Measurements from ENCODE around the gene AKT3. TPM values are rescaled to one million over a fixed set of nuclear protein-coding genes. Genes with fewer than 3 reads are reported as not detected.

Gene AKT3
- total RNA-seq, 2 experiments from 2014 or later, result 28.3 to 31.5 TPM

DNA sequence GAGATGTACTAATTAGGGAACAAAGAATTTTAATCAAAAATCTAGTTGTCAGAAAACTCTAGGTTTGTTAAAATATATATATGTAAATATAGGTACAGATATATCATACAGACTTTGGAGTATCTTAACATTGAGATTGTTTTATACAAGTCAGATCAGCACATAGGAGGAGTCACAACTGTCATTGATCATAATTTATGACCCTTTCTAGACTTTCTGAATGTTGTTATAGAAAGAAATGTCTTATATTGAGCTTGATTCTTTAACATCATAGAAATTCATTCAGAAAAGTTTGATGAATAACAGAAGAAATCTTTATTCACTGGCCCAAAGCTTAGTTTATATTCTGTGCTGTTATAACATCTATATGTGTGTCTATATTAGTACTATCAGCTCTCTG lies 408.4 kb downstream of the AKT3 start:
- ChIA-PET CTCF (no interaction called here), POLR2A (no interaction called here)
- Mint-ChIP-seq H3K27me3 (no peaks in the 10 kb centered on the region), H3K4me1 (peaks cover 2% of the 10 kb centered on the region), H3K27ac (no peak overlapping the region), H3K36me3 (ENCODE audit: low read depth) (peaks cover 6% of the 10 kb centered on the region), H3K9me3 (no peaks in the 10 kb centered on the region), H3K4me3 (no peak overlapping the region)
- no peak for DNase-seq

DNA sequence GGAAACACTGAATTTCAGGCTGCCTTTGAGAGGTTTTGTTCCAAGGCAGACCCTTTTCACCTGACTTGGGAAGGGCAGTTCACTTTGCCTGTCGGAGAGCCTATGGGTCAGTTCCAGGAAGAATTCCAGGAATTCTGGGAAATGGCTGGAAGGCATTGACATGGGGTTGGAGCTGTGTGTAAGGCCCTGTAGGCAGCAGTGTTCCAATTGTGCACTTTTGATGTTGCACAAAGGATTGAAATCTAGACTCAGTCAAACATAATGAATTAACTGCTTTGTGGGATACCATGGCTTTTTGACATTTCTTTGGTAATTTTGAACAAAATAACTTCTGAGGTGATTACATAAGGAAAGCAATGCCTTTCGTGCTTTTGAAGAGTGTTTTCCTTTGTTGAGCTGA lies 409.6 kb downstream of the AKT3 start:
- Mint-ChIP-seq H3K36me3 (ENCODE audit: low read depth) (peaks cover 3% of the 10 kb centered on the region), H3K9me3 (no peaks in the 10 kb centered on the region), H3K4me1 (peaks cover 2% of the 10 kb centered on the region), H3K27me3 (no peaks in the 10 kb centered on the region), H3K27ac (no peak overlapping the region), H3K4me3 (no peak overlapping the region)
- no peak for DNase-seq
- ChIA-PET CTCF (interaction anchor here (0.9 kb wide), 1 partner anchor 31 kb away, joined by 3 read pairs; no protein-coding TSS in a partner anchor), POLR2A (no interaction called here)

DNA sequence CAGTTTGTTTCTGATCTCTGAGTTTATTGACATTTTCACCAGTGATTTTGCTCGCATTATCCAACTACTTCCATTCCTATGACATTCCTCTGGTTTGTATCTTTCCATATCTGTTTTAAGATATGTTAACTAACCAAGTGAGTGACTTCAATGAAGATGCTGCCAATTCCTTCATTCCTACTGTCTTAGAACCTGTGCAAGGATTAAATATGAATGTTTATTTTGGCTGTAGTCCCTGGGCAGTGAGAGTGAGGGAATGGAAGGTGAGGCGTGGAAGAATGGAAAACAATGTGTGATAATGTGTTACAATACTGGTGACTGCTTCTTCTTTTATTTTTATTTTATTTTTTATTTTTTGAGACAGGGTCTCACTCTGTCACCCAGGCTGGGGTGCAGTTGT lies 411.2 kb downstream of the AKT3 start:
- CTCF ChIA-PET, result no interaction called here
- Mint-ChIP-seq H3K4me3 (no peak overlapping the region), H3K36me3 (ENCODE audit: low read depth) (peaks cover 3% of the 10 kb centered on the region), H3K27me3 (no peaks in the 10 kb centered on the region), H3K4me1 (peaks cover 2% of the 10 kb centered on the region), H3K9me3 (no peaks in the 10 kb centered on the region), H3K27ac (no peak overlapping the region)
- POLR2A ChIA-PET, result no interaction called here
- DNase-seq, result no peak

Other genes with a start within 250 kb of the AKT3 start
- 10 to 100 TPM; 18.4 to 19.6 TPM for gene ZBTB18, start 201.0 kb upstream of the AKT3 start, total RNA-seq